Ovary (tissue), 9 donors: ENCODE data around the gene POGLUT2. TPM values are rescaled to one million over a fixed set of nuclear protein-coding genes. Genes with fewer than 3 reads are reported as not detected.

Source experiments
- DNase-seq, 5 donors: peaks; one replicate each; pipeline ENCODE4 v3.0.0-alpha.2; 2019 to 2020
- H3K27ac ChIP-seq, 2 donors: fragments of 200-600 bp; one replicate each; pipeline versions ENCODE4 v1.5.1 to v1.8.0; 2019 to 2022
- H3K27me3 ChIP-seq: fragments of 200-600 bp; one replicate; pipeline ENCODE4 v1.8.0; 2022
- H3K36me3 ChIP-seq: fragments of 200-600 bp; sonication (generic); one replicate; pipeline ENCODE4 v1.5.1; 2019
- H3K4me1 ChIP-seq: one replicate; pipeline ENCODE4 v1.8.1; 2013; ENCODE audit warnings: mild to moderate bottlenecking, moderate library complexity; ENCODE audit not compliant: insufficient read depth
- H3K4me3 ChIP-seq: fragments of 200-600 bp; sonication (generic); one replicate; pipeline ENCODE4 v1.5.1; 2017
- H3K9me3 ChIP-seq, 2 donors: fragments of 200-600 bp in 1 of 2; sonication (generic) in 1 of 2; one replicate each; pipeline versions ENCODE4 v1.5.1 to v1.8.1; 2013 to 2019; ENCODE audit warnings: mild to moderate bottlenecking in 1 of 2, moderate library complexity in 1 of 2
- CTCF ChIP-seq, 3 donors: fragments of 450-650 bp in 2 of 3; fragments of 200-600 bp in 1 of 3; IDR thresholded peaks; one replicate each; pipeline versions ENCODE4 v1.5.1 to v1.8.0; 2016 to 2022; ENCODE audit warnings: antibody characterized with exemption in 3 of 3, mild to moderate bottlenecking in 1 of 3
- EP300 ChIP-seq: sonication (generic); formaldehyde crosslinking; IDR thresholded peaks from one replicate; pipeline ENCODE4 v1.6.1; 2017; ENCODE audit warnings: antibody characterized with exemption
- POLR2A ChIP-seq: fragments of 450-650 bp; IDR thresholded peaks from one replicate; pipeline ENCODE4 v1.6.1; 2017; ENCODE audit warnings: antibody characterized with exemption, mild to moderate bottlenecking, moderate library complexity
- WGBS, 3 donors: extraction: QIAGEN DNeasy Blood & Tissue Kit in 1 of 3; methylation state at CpG; one replicate each; pipeline versions ENCODE4 v1.1.5 to v1.1.7; 2013 to 2017; 5-methylcytosine and 5-hydroxymethylcytosine counted together
- intact Hi-C, 4 donors: fragments of 100-400 bp; cut with DNase I; formaldehyde crosslinking; loops; one replicate each; pipeline versions ENCODE4 v1.11.0 to v1.15.1; 2022 to 2023
- polyA plus RNA-seq, 2 donors: library from polyadenylated mRNA; stranded (reverse); fragments of 200-250 nt in 1 of 2; fragments of 350-450 nt in 1 of 2; fragmentation: Illumina TruSeq in 1 of 2; extraction: RNeasy Lipid Tissue Mini Kit (QIAGEN cat#74804) in 1 of 2; gene quantifications; one replicate each; pipeline ENCODE4 v1.2.3, GENCODE V29; 2013 to 2014
- total RNA-seq, 7 donors: library from RNA; depleted of rRNA in 2 of 7; stranded (reverse); fragments of >200 nt in 2 of 7; fragmentation: NEBNext Ultra II Directional in 3 of 7; extraction: Animal tissue kit (Norgen Biotek cat#: 25700) in 3 of 7; gene quantifications; one replicate each; pipeline versions ENCODE4 v1.1.0 to v1.2.4, GENCODE V29; 2016 to 2023
- donor health status: DM: no; HTN: no; CAD: no; lungs with moderate emphysema.
- donor health status: DM: no; HTN: no; CAD: no.
- donor health status: Bipolar disorder and iron deficiency.
- donor health status: DM: yes; HTN: yes; CAD: no.
- donor health status: DM: no; HTN: no; CAD: no.
- donor health status: DM: yes; HTN: yes; CAD: no.

POGLUT2 gene
- total and polyA plus RNA-seq, 9 donors, result 4.5 to 13.0 (median 7.2) TPM

GRCh38 chr13:102845630-102846260 lies 47.0 kb upstream of the POGLUT2 start, which contains the start of gene ERCC5:
TSS of gene ERCC5 (plus strand) at chr13:102846032. CDS start at chr13:102846267, 235 bp downstream.
- intact Hi-C loops, result loop anchor here in 3 of 4 donors (2.0 to 10.0 kb wide), 3 partner anchors 51 to 263 kb away; partner anchors contain the start of genes BIVM (in 1 of the 3) and POGLUT2 (in 1 of the 3)
- H3K4me3 ChIP-seq, result peak within 1 kb of the TSS; percentile 99
- H3K36me3 ChIP-seq, result no peaks in the 10 kb centered on the region
- H3K4me1 ChIP-seq, result peaks cover 2% of the 10 kb centered on the region
- DNase-seq, result peak; percentile 91 to 95 (median 95)
- H3K27me3 ChIP-seq, result no peaks in the 10 kb centered on the region
- H3K9me3 ChIP-seq, result no peaks in the 10 kb centered on the region
- TF ChIP-seq EP300, result no peak
- peak; percentile 83 for TF ChIP-seq POLR2A
- peak in 2 of 3 donors; percentile 13 to 25 for TF ChIP-seq CTCF (IDR thresholded peaks at IDR 0.05)
- 0 to 1% (median 1%) methylated on average over 45 to 49 of the region's 49 CpGs for WGBS, 3 donors
- peak within 1 kb of the TSS; percentile 79 to 94 for H3K27ac ChIP-seq

- peaks cover 2% of the 10 kb centered on the region for H3K4me1 ChIP-seq
- intact Hi-C loops, result loop anchor here in 2 of 4 donors (5.0 to 10.0 kb wide), 2 partner anchors 50 to 263 kb away; partner anchors contain the start of genes BIVM (in 1 of the 2) and POGLUT2 (in 1 of the 2)
- no peaks in the 10 kb centered on the region for H3K9me3 ChIP-seq
- peak overlapping the region; percentile 99 for H3K4me3 ChIP-seq
- H3K27me3 ChIP-seq, result no peaks in the 10 kb centered on the region
- no peak for TF ChIP-seq CTCF (IDR thresholded peaks at IDR 0.05)
- TF ChIP-seq EP300, result no peak
- TF ChIP-seq POLR2A, result no peak
- no peak for DNase-seq
- peak overlapping the region; percentile 79 to 94 for H3K27ac ChIP-seq
- no peaks in the 10 kb centered on the region for H3K36me3 ChIP-seq
- WGBS, 3 donors, result 1% methylated on average over 13 of the region's 13 CpGs
These were observed 46.5 kb upstream of the POGLUT2 start for GRCh38 chr13:102845289-102845629.

GRCh38 chr13:102839462-102839861 lies 40.7 kb upstream of the POGLUT2 start:
- no peak for TF ChIP-seq POLR2A
- TF ChIP-seq EP300, result no peak
- no peak for TF ChIP-seq CTCF (IDR thresholded peaks at IDR 0.05)
- 88 to 92% (median 88%) methylated on average over 5 of the region's 5 CpGs for WGBS, 3 donors
- no peak overlapping the region for H3K27ac ChIP-seq
- no peak overlapping the region for H3K4me3 ChIP-seq
- H3K4me1 ChIP-seq, result no peaks in the 10 kb centered on the region
- no peaks in the 10 kb centered on the region for H3K9me3 ChIP-seq
- H3K36me3 ChIP-seq, result no peaks in the 10 kb centered on the region
- intact Hi-C loops, result no loop called here
- no peak for DNase-seq
- no peaks in the 10 kb centered on the region for H3K27me3 ChIP-seq

- TF ChIP-seq CTCF (IDR thresholded peaks at IDR 0.05) (no peak), EP300 (no peak), POLR2A (no peak)
These were observed 40.2 kb upstream of the POGLUT2 start for GRCh38 chr13:102838982-102839381.

More at GRCh38 chr13:102838982-102839381, 40.2 kb upstream of the POGLUT2 start:
- Histone ChIP-seq H3K9me3 (no peaks in the 10 kb centered on the region), H3K27ac (no peak overlapping the region), H3K27me3 (no peaks in the 10 kb centered on the region), H3K36me3 (no peaks in the 10 kb centered on the region), H3K4me1 (no peaks in the 10 kb centered on the region), H3K4me3 (no peak overlapping the region)
- no peak for DNase-seq
- 34 to 47% (median 45%) methylated on average over 4 of the region's 4 CpGs for WGBS, 3 donors
- intact Hi-C loops, result no loop called here
